ENCODE results near the gene AKAP13. TPM values are rescaled to one million over a fixed set of nuclear protein-coding genes. Genes with fewer than 3 reads are reported as not detected.

The AKAP13 gene
- polyA plus RNA-seq, 1 experiment, result 13.6 TPM

- no peak for DNase-seq (ENCODE audit: low read depth)
- Histone ChIP-seq H3K27me3 (ENCODE audit: control insufficient read depth, insufficient read depth, low read length) (no peaks in the 10 kb centered on the region), H3K36me3 (ENCODE audit: control insufficient read depth, insufficient read depth, low read length) (peaks cover 37% of the 10 kb centered on the region), H3K4me3 (ENCODE audit: low read depth, low read length) (no peak overlapping the region)
- ChIA-PET CTCF (interaction anchor here (0.8 to 1.4 kb wide), 2 partner anchors 9 to 14 kb away, joined by 3 to 6 read pairs; no protein-coding TSS in a partner anchor), POLR2A (no interaction called here)
- no peak for TF ChIP-seq CTCF (IDR thresholded peaks at IDR 0.05; ENCODE audit: insufficient read depth, low read depth, low read length)
These were observed 363.1 kb downstream of the AKAP13 start for GRCh38 chr15:85743392-85744055.

GRCh38 chr15:85744579-85744978 is 364.2 kb downstream of the AKAP13 start:
- Histone ChIP-seq H3K36me3 (ENCODE audit: control insufficient read depth, insufficient read depth, low read length) (peaks cover 41% of the 10 kb centered on the region), H3K4me3 (ENCODE audit: low read depth, low read length) (no peak overlapping the region), H3K27me3 (ENCODE audit: control insufficient read depth, insufficient read depth, low read length) (no peaks in the 10 kb centered on the region)
- ChIA-PET CTCF (interaction anchor here (0.7 kb wide), 1 partner anchor 86 kb away, joined by 3 read pairs; no protein-coding TSS in a partner anchor), POLR2A (no interaction called here)
- no peak for TF ChIP-seq CTCF (IDR thresholded peaks at IDR 0.05; ENCODE audit: insufficient read depth, low read depth, low read length)
- no peak for DNase-seq (ENCODE audit: low read depth)

- POLR2A ChIA-PET, result no interaction called here
These were observed 364.6 kb downstream of the AKAP13 start for GRCh38 chr15:85745023-85745422.

GRCh38 chr15:85745525-85746150 is 365.2 kb downstream of the AKAP13 start:
- no peak overlapping the region for H3K4me3 ChIP-seq (ENCODE audit: low read depth, low read length)
- ChIA-PET CTCF (no interaction called here), POLR2A (no interaction called here)
- no peak for TF ChIP-seq CTCF (IDR thresholded peaks at IDR 0.05; ENCODE audit: insufficient read depth, low read depth, low read length)
- peaks cover 37% of the 10 kb centered on the region for H3K36me3 ChIP-seq (ENCODE audit: control insufficient read depth, insufficient read depth, low read length)
- H3K27me3 ChIP-seq (ENCODE audit: control insufficient read depth, insufficient read depth, low read length), result no peaks in the 10 kb centered on the region
- DNase-seq (ENCODE audit: low read depth), result no peak

More at GRCh38 chr15:85745023-85745422, 364.6 kb downstream of the AKAP13 start:
- H3K4me3 ChIP-seq (ENCODE audit: low read depth, low read length), result no peak overlapping the region
- CTCF ChIA-PET, result no interaction called here
- peaks cover 41% of the 10 kb centered on the region for H3K36me3 ChIP-seq (ENCODE audit: control insufficient read depth, insufficient read depth, low read length)
- TF ChIP-seq CTCF (IDR thresholded peaks at IDR 0.05; ENCODE audit: insufficient read depth, low read depth, low read length), result no peak
- no peak for DNase-seq (ENCODE audit: low read depth)
- no peaks in the 10 kb centered on the region for H3K27me3 ChIP-seq (ENCODE audit: control insufficient read depth, insufficient read depth, low read length)

GRCh38 chr15:85746641-85747040 is 366.2 kb downstream of the AKAP13 start:
- Histone ChIP-seq H3K27me3 (ENCODE audit: control insufficient read depth, insufficient read depth, low read length) (no peaks in the 10 kb centered on the region), H3K36me3 (ENCODE audit: control insufficient read depth, insufficient read depth, low read length) (peaks cover 30% of the 10 kb centered on the region), H3K4me3 (ENCODE audit: low read depth, low read length) (no peak overlapping the region)
- no peak for DNase-seq (ENCODE audit: low read depth)
- ChIA-PET POLR2A (no interaction called here), CTCF (no interaction called here)
- TF ChIP-seq CTCF (IDR thresholded peaks at IDR 0.05; ENCODE audit: insufficient read depth, low read depth, low read length), result no peak

Measured in BJ (cell line).